CD14-positive monocyte (primary cell): Measurements from ENCODE around the gene SEMA3E. TPM values are rescaled to one million over a fixed set of nuclear protein-coding genes. Genes with fewer than 3 reads are reported as not detected.

ENCODE experiments used
- DNase-seq, 3 donors: peaks; one replicate each; pipeline ENCODE4 v3.0.0-alpha.2; 2011 to 2022
- H2AFZ ChIP-seq: 2 replicates; pipeline ENCODE4 v1.6.0; 2012; ENCODE audit warnings: mild to moderate bottlenecking, low read depth, low read length, inconsistent platforms; ENCODE audit not compliant: insufficient read depth, poor library complexity, severe bottlenecking
- H3K27ac ChIP-seq, 2 donors: 1 replicate in 1 of 2; 2 replicates in 1 of 2; pipeline ENCODE4 v1.5.1; 2012 to 2013; ENCODE audit warnings: low read length in 2 of 2, control low read depth in 1 of 2, inconsistent platforms in 1 of 2, low read depth in 1 of 2, mild to moderate bottlenecking in 1 of 2
- H3K27me3 ChIP-seq, 2 donors: one replicate each; pipeline versions ENCODE4 v1.6.0 to v1.6.1; 2011 to 2013; ENCODE audit warnings: low read length in 2 of 2; ENCODE audit not compliant: control insufficient read depth in 2 of 2, insufficient read depth in 2 of 2
- H3K36me3 ChIP-seq, 2 donors: replicated peaks in 1 of 2; 1 replicate in 1 of 2; 2 replicates in 1 of 2; pipeline versions ENCODE4 v1.5.1 to v1.6.1; 2012 to 2013; ENCODE audit warnings: low read length in 2 of 2, control low read depth in 1 of 2, inconsistent platforms in 1 of 2, mild to moderate bottlenecking in 1 of 2; ENCODE audit not compliant: insufficient read depth in 2 of 2, control insufficient read depth in 1 of 2
- H3K4me1 ChIP-seq, 2 donors: 1 replicate in 1 of 2; 2 replicates in 1 of 2; pipeline versions ENCODE4 v1.5.1 to v1.6.1; 2012 to 2013; ENCODE audit warnings: low read length in 2 of 2, control low read depth in 1 of 2, inconsistent platforms in 1 of 2, mild to moderate bottlenecking in 1 of 2, moderate library complexity in 1 of 2; ENCODE audit not compliant: insufficient read depth in 2 of 2, control insufficient read depth in 1 of 2
- H3K4me2 ChIP-seq: replicated peaks from 2 replicates; pipeline ENCODE3; 2012; ENCODE audit warnings: low read length, moderate library complexity, mild to moderate bottlenecking; ENCODE audit not compliant: poor library complexity, severe bottlenecking; ENCODE audit errors: extremely low read depth
- H3K4me3 ChIP-seq, 3 experiments: fragments of 200-600 bp in 1 of 3; sonication (generic) in 1 of 3; replicated peaks in 1 of 3; 1 replicate in 2 of 3; 2 replicates in 1 of 3; pipeline ENCODE4 v1.5.1; 2011 to 2013; ENCODE audit warnings: low read length in 3 of 3, mild to moderate bottlenecking in 3 of 3, control low read depth in 2 of 3, low read depth in 2 of 3, inconsistent platforms in 1 of 3, moderate library complexity in 1 of 3
- H3K79me2 ChIP-seq: 2 replicates; pipeline ENCODE4 v1.6.0; 2012; ENCODE audit warnings: mild to moderate bottlenecking, control low read depth, inconsistent platforms, low read length, moderate library complexity; ENCODE audit not compliant: insufficient read depth
- H3K9ac ChIP-seq: 2 replicates; pipeline ENCODE4 v1.6.0; 2017; ENCODE audit warnings: low read length, mild to moderate bottlenecking; ENCODE audit not compliant: insufficient read depth, poor library complexity, severe bottlenecking
- H3K9me3 ChIP-seq, 2 donors: replicated peaks in 1 of 2; 1 replicate in 1 of 2; 2 replicates in 1 of 2; pipeline versions ENCODE4 v1.5.1 to v1.6.1; 2012 to 2013; ENCODE audit warnings: low read length in 2 of 2, control low read depth in 1 of 2; ENCODE audit not compliant: control insufficient read depth in 1 of 2, insufficient read depth in 1 of 2
- H4K20me1 ChIP-seq: 2 replicates; pipeline ENCODE4 v1.6.0; 2012; ENCODE audit warnings: mild to moderate bottlenecking, low read length, control low read depth, moderate library complexity; ENCODE audit not compliant: insufficient read depth
- H3K27ac Mint-ChIP-seq, 7 donors: one replicate each; pipeline ENCODE4 v1.8.0; 2020; ENCODE audit warnings: mild to moderate bottlenecking in 7 of 7, mixed read lengths in 7 of 7, moderate library complexity in 6 of 7, inconsistent platforms in 2 of 7
- H3K27me3 Mint-ChIP-seq, 3 donors: one replicate each; pipeline ENCODE4 v1.8.0; 2021 to 2022; ENCODE audit warnings: low read depth in 3 of 3, mild to moderate bottlenecking in 3 of 3, mixed read lengths in 3 of 3, moderate library complexity in 3 of 3, inconsistent platforms in 1 of 3
- H3K36me3 Mint-ChIP-seq, 2 donors: one replicate each; pipeline ENCODE4 v1.8.0; 2020; ENCODE audit warnings: mixed read lengths in 2 of 2, inconsistent platforms in 1 of 2, mild to moderate bottlenecking in 1 of 2
- H3K4me1 Mint-ChIP-seq: one replicate; pipeline ENCODE4 v1.8.0; 2020; ENCODE audit warnings: mild to moderate bottlenecking, mixed read lengths
- H3K4me3 Mint-ChIP-seq, 2 donors: one replicate each; pipeline ENCODE4 v1.8.0; 2020; ENCODE audit warnings: mild to moderate bottlenecking in 2 of 2, mixed read lengths in 2 of 2, moderate library complexity in 1 of 2
- H3K9me3 Mint-ChIP-seq, 7 donors: one replicate each; pipeline ENCODE4 v1.8.0; 2020 to 2022; ENCODE audit warnings: mixed read lengths in 7 of 7, mild to moderate bottlenecking in 6 of 7, moderate library complexity in 6 of 7, inconsistent platforms in 2 of 7
- CTCF ChIP-seq: fragments of 200-600 bp; IDR thresholded peaks from one replicate; pipeline ENCODE4 v1.8.0; 2022; ENCODE audit warnings: antibody characterized with exemption, mild to moderate bottlenecking
- WGBS: methylation state at CpG from one replicate; pipeline ENCODE4 v1.1.5; 2013; ENCODE audit warnings: missing lambda C conversion rate; ENCODE audit not compliant: insufficient coverage; 5-methylcytosine and 5-hydroxymethylcytosine counted together
- intact Hi-C, 2 donors: fragments of 100-400 bp; cut with micrococcal nuclease; formaldehyde crosslinking; loops; one replicate each; pipeline versions ENCODE4 v1.15.0 to v1.15.1; 2023
- polyA plus RNA-seq, 3 donors: library from polyadenylated mRNA; depleted of rRNA in 1 of 3; unstranded in 2 of 3; stranded (reverse) in 1 of 3; fragments of 300-500 nt in 2 of 3; fragments of >200 nt in 1 of 3; fragmentation: Illumina TruSeq in 2 of 3; gene quantifications; 1 replicate in 2 of 3; 2 replicates in 1 of 3; pipeline ENCODE4 v1.2.3, GENCODE V29; 2012 to 2021

Gene SEMA3E
- polyA plus RNA-seq, 3 donors = not detected

DNA sequence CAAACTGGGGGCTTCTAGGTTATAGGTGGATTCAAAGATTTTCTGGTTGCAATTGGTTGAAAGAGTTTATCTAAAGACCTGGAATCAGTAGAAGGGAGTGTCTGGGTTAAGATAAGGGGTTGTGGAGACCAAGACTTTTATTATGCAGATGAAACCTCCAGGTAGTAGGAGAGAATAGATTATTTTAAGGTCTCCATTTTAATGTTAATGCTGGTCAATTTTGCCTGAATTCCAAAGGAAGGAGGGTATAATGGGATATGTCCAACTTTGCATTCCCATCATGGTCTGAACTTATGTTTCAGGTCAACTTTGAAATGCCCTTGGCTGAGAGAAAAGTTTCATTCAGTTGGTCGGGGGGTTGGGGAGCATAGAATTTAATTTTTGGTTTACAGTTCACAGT is 44.3 kb upstream of the SEMA3E start:
- Mint-ChIP-seq H3K27me3 (no peaks in the 10 kb centered on the region), H3K9me3 (peaks cover 0 to 6% (median 0%) of the 10 kb centered on the region in 7 donors), H3K36me3 (no peaks in the 10 kb centered on the region), H3K4me1 (no peaks in the 10 kb centered on the region), H3K4me3 (no peak overlapping the region), H3K27ac (no peak overlapping the region)
- Histone ChIP-seq H3K27ac (no peak overlapping the region), H3K9me3 (no peaks in the 10 kb centered on the region), H3K27me3 (no peaks in the 10 kb centered on the region), H3K4me1 (no peaks in the 10 kb centered on the region), H3K4me3 (no peak overlapping the region), H3K79me2 (no peaks in the 10 kb centered on the region), H3K36me3 (no peaks in the 10 kb centered on the region), H4K20me1 (no peaks in the 10 kb centered on the region), H3K9ac (no peak overlapping the region), H2AFZ (no peak overlapping the region), H3K4me2 (no peak overlapping the region)
- TF ChIP-seq CTCF = no peak
- 90% methylated on average over 1 of the region's 1 CpG for WGBS
- intact Hi-C loops = no loop called here
- DNase-seq = no peak

DNA sequence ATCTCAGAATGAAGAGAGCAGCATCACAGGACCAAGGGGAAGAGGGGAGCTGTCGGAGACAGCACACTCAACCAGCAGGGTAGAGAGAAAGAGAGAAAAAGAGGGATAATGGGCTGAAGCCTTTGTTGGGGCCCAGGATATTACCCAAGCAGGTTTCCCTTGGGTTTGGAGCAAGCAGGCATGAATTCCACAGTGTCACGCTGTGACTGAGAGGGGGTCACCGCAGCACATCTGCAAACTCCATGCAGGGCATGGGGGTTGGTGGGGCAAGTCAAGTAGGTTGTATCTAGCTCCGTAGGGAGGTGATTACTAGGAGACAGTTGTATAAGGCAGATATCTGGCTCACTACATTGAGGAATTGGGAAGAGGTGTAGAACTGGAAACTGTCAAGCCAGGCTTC is 42.2 kb upstream of the SEMA3E start:
- Histone ChIP-seq H3K36me3 (no peaks in the 10 kb centered on the region), H3K4me1 (no peaks in the 10 kb centered on the region), H3K9ac (no peak overlapping the region), H3K9me3 (no peaks in the 10 kb centered on the region), H3K4me2 (no peak overlapping the region), H3K27ac (no peak overlapping the region), H2AFZ (no peak overlapping the region), H4K20me1 (no peaks in the 10 kb centered on the region), H3K79me2 (no peaks in the 10 kb centered on the region), H3K4me3 (no peak overlapping the region), H3K27me3 (no peaks in the 10 kb centered on the region)
- Mint-ChIP-seq H3K4me3 (no peak overlapping the region), H3K27ac (no peak overlapping the region), H3K9me3 (peaks cover 0 to 6% (median 0%) of the 10 kb centered on the region in 7 donors), H3K36me3 (no peaks in the 10 kb centered on the region), H3K27me3 (no peaks in the 10 kb centered on the region), H3K4me1 (no peaks in the 10 kb centered on the region)
- intact Hi-C loops = no loop called here
- no peak for DNase-seq
- no peak for TF ChIP-seq CTCF
- WGBS = 49% methylated on average over 4 of the region's 4 CpGs
